ENCODE data around the gene PIEZO1.

DNA sequence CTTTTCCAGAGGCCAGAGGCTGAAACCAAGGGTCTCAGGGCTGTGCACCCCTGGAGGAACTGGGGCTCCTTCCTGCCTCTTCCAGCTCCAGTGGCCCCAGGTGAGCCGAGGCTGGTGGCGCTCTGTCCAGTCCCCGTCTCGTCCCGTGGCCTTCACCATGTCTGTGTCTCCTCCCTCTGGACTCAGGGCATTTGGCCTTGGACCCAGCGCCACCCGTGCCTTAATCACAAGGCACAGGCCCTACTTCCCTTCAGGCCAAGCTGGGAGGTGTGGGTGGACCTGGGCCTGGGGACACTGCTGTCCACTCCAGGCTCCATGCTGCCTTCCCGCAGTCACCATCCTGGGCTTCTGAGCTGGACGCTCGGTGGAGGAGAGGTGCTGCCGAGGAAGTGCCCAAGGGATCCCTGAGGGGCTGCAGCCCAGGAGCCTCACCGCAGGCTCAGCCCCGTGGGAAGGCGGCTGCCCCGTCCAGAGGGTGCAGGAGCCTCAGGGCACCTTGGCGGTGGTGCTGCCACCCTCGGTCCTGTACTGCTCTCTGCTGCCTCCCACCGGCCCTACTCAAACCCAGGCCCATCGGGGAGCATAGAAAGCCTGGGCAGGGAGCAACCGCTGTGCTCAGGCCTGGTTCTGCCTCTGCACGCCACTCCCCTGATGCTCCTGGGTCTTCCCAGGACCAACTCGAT, 36.3 kb upstream of the PIEZO1 start:
- no peak for TF ChIP-seq POLR2A (IDR thresholded peaks at IDR 0.05)
- TF ChIP-seq, protein P1, sequence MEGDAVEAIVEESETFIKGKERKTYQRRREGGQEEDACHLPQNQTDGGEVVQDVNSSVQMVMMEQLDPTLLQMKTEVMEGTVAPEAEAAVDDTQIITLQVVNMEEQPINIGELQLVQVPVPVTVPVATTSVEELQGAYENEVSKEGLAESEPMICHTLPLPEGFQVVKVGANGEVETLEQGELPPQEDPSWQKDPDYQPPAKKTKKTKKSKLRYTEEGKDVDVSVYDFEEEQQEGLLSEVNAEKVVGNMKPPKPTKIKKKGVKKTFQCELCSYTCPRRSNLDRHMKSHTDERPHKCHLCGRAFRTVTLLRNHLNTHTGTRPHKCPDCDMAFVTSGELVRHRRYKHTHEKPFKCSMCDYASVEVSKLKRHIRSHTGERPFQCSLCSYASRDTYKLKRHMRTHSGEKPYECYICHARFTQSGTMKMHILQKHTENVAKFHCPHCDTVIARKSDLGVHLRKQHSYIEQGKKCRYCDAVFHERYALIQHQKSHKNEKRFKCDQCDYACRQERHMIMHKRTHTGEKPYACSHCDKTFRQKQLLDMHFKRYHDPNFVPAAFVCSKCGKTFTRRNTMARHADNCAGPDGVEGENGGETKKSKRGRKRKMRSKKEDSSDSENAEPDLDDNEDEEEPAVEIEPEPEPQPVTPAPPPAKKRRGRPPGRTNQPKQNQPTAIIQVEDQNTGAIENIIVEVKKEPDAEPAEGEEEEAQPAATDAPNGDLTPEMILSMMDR (IDR thresholded peaks at IDR 0.05) = no peak

All from right lobe of liver (tissue), 4 donors.